ENCODE data around the gene DBT.

Gene DBT

GRCh38 chr1:100178091-100178490, 71.5 kb downstream of the DBT start, which contains the start of gene LRRC39:
TSS of gene LRRC39 (minus strand) at chr1:100178256. CDS start at chr1:100168516, 9,740 bp downstream.
- no peak for TF ChIP-seq ZFP30 (CRISPR knock-in tag; IDR thresholded peaks at IDR 0.05)
- TF ChIP-seq PPARA (CRISPR knock-in tag; IDR thresholded peaks at IDR 0.05; ENCODE audit: borderline replicate concordance): no peak
- TF ChIP-seq ZC3H10 (CRISPR knock-in tag; IDR thresholded peaks at IDR 0.05): no peak
- TF ChIP-seq, protein P1, sequence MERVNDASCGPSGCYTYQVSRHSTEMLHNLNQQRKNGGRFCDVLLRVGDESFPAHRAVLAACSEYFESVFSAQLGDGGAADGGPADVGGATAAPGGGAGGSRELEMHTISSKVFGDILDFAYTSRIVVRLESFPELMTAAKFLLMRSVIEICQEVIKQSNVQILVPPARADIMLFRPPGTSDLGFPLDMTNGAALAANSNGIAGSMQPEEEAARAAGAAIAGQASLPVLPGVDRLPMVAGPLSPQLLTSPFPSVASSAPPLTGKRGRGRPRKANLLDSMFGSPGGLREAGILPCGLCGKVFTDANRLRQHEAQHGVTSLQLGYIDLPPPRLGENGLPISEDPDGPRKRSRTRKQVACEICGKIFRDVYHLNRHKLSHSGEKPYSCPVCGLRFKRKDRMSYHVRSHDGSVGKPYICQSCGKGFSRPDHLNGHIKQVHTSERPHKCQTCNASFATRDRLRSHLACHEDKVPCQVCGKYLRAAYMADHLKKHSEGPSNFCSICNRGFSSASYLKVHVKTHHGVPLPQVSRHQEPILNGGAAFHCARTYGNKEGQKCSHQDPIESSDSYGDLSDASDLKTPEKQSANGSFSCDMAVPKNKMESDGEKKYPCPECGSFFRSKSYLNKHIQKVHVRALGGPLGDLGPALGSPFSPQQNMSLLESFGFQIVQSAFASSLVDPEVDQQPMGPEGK (CRISPR knock-in tag; IDR thresholded peaks at IDR 0.05; ENCODE audit: borderline replicate concordance): no peak
- TF ChIP-seq, protein P2, sequence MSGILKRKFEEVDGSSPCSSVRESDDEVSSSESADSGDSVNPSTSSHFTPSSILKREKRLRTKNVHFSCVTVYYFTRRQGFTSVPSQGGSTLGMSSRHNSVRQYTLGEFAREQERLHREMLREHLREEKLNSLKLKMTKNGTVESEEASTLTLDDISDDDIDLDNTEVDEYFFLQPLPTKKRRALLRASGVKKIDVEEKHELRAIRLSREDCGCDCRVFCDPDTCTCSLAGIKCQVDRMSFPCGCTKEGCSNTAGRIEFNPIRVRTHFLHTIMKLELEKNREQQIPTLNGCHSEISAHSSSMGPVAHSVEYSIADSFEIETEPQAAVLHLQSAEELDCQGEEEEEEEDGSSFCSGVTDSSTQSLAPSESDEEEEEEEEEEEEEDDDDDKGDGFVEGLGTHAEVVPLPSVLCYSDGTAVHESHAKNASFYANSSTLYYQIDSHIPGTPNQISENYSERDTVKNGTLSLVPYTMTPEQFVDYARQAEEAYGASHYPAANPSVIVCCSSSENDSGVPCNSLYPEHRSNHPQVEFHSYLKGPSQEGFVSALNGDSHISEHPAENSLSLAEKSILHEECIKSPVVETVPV (CRISPR knock-in tag; IDR thresholded peaks at IDR 0.05): no peak
- TF ChIP-seq OSR1 (CRISPR knock-in tag; IDR thresholded peaks at IDR 0.05): no peak
- TF ChIP-seq SNAI2 (CRISPR knock-in tag; IDR thresholded peaks at IDR 0.05): no peak
- TF ChIP-seq ZFP3 (CRISPR knock-in tag; IDR thresholded peaks at IDR 0.05): no peak
- TF ChIP-seq GLIS3 (CRISPR knock-in tag; IDR thresholded peaks at IDR 0.05): no peak
- no peak for TF ChIP-seq ZNF8 (CRISPR knock-in tag; IDR thresholded peaks at IDR 0.05)
- no peak for TF ChIP-seq TOX (CRISPR knock-in tag; IDR thresholded peaks at IDR 0.05; ENCODE audit: borderline replicate concordance)
- no peak for TF ChIP-seq ARNTL (CRISPR knock-in tag; IDR thresholded peaks at IDR 0.05; ENCODE audit: borderline replicate concordance, low read depth)
- no peak for TF ChIP-seq ZNF70 (CRISPR knock-in tag; IDR thresholded peaks at IDR 0.05)
- no peak for TF ChIP-seq ESRRG (CRISPR knock-in tag; IDR thresholded peaks at IDR 0.05)
- no peak for TF ChIP-seq ISL1 (CRISPR knock-in tag; IDR thresholded peaks at IDR 0.05)
- no peak for TF ChIP-seq BACH2 (CRISPR knock-in tag; IDR thresholded peaks at IDR 0.05; ENCODE audit: borderline replicate concordance)
- ATAC-seq: no peak

GRCh38 chr1:100177295-100178041, 72.2 kb downstream of the DBT start:
- TF ChIP-seq OSR1 (CRISPR knock-in tag; IDR thresholded peaks at IDR 0.05) (no peak), ZC3H10 (CRISPR knock-in tag; IDR thresholded peaks at IDR 0.05) (no peak)
- TF ChIP-seq, protein P1 (CRISPR knock-in tag; IDR thresholded peaks at IDR 0.05; ENCODE audit: borderline replicate concordance): no peak
- no peak for ATAC-seq

DNA sequence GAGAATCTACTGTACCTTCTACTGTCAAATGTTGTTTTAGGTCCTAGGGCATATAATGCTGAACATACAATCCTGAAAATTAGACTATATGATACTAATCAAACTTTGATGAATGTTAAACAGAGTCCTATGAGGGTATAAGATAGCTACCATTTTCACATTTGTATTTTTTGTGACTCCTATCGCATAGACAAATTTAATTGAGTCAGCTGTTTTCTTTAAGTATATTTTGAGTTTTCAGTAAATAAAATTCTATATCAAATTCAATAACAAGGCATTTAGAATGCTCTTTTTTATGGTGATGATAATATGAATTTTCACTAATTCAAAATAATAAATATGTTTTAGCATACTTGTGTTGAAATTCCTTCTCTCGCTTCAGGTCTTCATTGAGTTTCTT, 81.6 kb downstream of the DBT start:
- TF ChIP-seq, protein P2 (CRISPR knock-in tag; IDR thresholded peaks at IDR 0.05): no peak
- TF ChIP-seq, protein P3, sequence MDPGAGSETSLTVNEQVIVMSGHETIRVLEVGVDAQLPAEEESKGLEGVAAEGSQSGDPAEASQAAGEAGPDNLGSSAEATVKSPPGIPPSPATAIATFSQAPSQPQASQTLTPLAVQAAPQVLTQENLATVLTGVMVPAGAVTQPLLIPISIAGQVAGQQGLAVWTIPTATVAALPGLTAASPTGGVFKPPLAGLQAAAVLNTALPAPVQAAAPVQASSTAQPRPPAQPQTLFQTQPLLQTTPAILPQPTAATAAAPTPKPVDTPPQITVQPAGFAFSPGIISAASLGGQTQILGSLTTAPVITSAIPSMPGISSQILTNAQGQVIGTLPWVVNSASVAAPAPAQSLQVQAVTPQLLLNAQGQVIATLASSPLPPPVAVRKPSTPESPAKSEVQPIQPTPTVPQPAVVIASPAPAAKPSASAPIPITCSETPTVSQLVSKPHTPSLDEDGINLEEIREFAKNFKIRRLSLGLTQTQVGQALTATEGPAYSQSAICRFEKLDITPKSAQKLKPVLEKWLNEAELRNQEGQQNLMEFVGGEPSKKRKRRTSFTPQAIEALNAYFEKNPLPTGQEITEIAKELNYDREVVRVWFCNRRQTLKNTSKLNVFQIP (CRISPR knock-in tag; IDR thresholded peaks at IDR 0.05; ENCODE audit: borderline replicate concordance, low read depth): no peak
- no peak for TF ChIP-seq CSDC2 (CRISPR knock-in tag; IDR thresholded peaks at IDR 0.05)
- TF ChIP-seq CREB5 (CRISPR knock-in tag; IDR thresholded peaks at IDR 0.05; ENCODE audit: low read depth): no peak
- no peak for TF ChIP-seq ARNTL (CRISPR knock-in tag; IDR thresholded peaks at IDR 0.05; ENCODE audit: borderline replicate concordance, low read depth)
- no peak for TF ChIP-seq ISL1 (CRISPR knock-in tag; IDR thresholded peaks at IDR 0.05)
- no peak for TF ChIP-seq TCF4 (CRISPR knock-in tag; IDR thresholded peaks at IDR 0.05; ENCODE audit: borderline replicate concordance)
- TF ChIP-seq, protein P1 (CRISPR knock-in tag; IDR thresholded peaks at IDR 0.05; ENCODE audit: borderline replicate concordance): no peak
- TF ChIP-seq ZFP3 (CRISPR knock-in tag; IDR thresholded peaks at IDR 0.05): no peak
- TF ChIP-seq BACH2 (CRISPR knock-in tag; IDR thresholded peaks at IDR 0.05; ENCODE audit: borderline replicate concordance): no peak
- TF ChIP-seq SNAI2 (CRISPR knock-in tag; IDR thresholded peaks at IDR 0.05): no peak
- no peak for TF ChIP-seq ZNF8 (CRISPR knock-in tag; IDR thresholded peaks at IDR 0.05)
- ATAC-seq: no peak

All from SK-N-SH treated with all-trans-retinoic acid at 6 μM for 48 hours (cell line).